ENCODE results near the gene LHPP.

LHPP gene

GRCh38 chr10:124551097-124551496 lies 89.5 kb downstream of the LHPP start:
- no peak for DNase-seq (ENCODE audit: low read depth)
- H3K4me3 ChIP-seq (ENCODE audit: low read length), result no peak overlapping the region
- no peak for TF ChIP-seq CTCF (conservative IDR thresholded peaks at IDR 0.05; ENCODE audit: low read length)

GRCh38 chr10:124551755-124552154 lies 90.1 kb downstream of the LHPP start:
- H3K4me3 ChIP-seq (ENCODE audit: low read length), result no peak overlapping the region
- TF ChIP-seq CTCF (conservative IDR thresholded peaks at IDR 0.05; ENCODE audit: low read length), result no peak
- no peak for DNase-seq (ENCODE audit: low read depth)

GRCh38 chr10:124552691-124553276 lies 91.2 kb downstream of the LHPP start:
- no peak for TF ChIP-seq CTCF (conservative IDR thresholded peaks at IDR 0.05; ENCODE audit: low read length)
- H3K4me3 ChIP-seq (ENCODE audit: low read length), result no peak overlapping the region
- no peak for DNase-seq (ENCODE audit: low read depth)

GRCh38 chr10:124554085-124554858 lies 92.6 kb downstream of the LHPP start:
- no peak for DNase-seq (ENCODE audit: low read depth)
- no peak overlapping the region for H3K4me3 ChIP-seq (ENCODE audit: low read length)
- TF ChIP-seq CTCF (conservative IDR thresholded peaks at IDR 0.05; ENCODE audit: low read length), result no peak

- no peak overlapping the region for H3K4me3 ChIP-seq (ENCODE audit: low read length)
- no peak for DNase-seq (ENCODE audit: low read depth)
- no peak for TF ChIP-seq CTCF (conservative IDR thresholded peaks at IDR 0.05; ENCODE audit: low read length)
These were observed 95.5 kb downstream of the LHPP start for GRCh38 chr10:124557167-124557566.

- no peak for DNase-seq (ENCODE audit: low read depth)
- no peak overlapping the region for H3K4me3 ChIP-seq (ENCODE audit: low read length)
- TF ChIP-seq CTCF (conservative IDR thresholded peaks at IDR 0.05; ENCODE audit: low read length), result no peak
These were observed 96.2 kb downstream of the LHPP start for GRCh38 chr10:124557648-124558338.

Measured in AG10803 (cell line).